GM15510 (cell line): ENCODE measurements around the gene TTC36.

Experiments
- POLR2A ChIP-seq: IDR thresholded peaks from 3 replicates; pipeline ENCODE4 v1.6.1; 2011; ENCODE audit warnings: borderline replicate concordance; ENCODE audit not compliant: insufficient read length; ENCODE audit errors: extremely low read depth

Gene TTC36

DNA sequence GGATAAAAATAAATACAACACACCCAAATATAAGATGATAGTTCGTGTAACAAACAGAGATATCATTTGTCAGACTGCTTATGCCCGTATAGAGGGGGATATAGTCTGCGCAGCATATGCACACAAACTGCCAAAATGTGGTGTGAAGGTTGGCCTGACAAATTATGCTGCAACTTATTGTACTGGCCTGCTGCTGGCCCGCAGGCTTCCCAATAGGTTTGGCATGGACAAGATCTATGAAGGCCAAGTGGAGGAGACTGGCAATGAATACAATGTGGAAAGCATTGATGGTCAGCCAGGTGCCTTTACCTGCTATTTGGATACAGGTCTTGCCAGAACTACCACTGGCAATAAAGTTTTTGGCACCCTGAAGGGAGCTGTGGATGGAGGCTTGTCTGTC, 33.5 kb downstream of the TTC36 start:
- TF ChIP-seq POLR2A = no peak

GRCh38 chr11:118565051-118565450, 37.8 kb downstream of the TTC36 start:
- no peak for TF ChIP-seq POLR2A

DNA sequence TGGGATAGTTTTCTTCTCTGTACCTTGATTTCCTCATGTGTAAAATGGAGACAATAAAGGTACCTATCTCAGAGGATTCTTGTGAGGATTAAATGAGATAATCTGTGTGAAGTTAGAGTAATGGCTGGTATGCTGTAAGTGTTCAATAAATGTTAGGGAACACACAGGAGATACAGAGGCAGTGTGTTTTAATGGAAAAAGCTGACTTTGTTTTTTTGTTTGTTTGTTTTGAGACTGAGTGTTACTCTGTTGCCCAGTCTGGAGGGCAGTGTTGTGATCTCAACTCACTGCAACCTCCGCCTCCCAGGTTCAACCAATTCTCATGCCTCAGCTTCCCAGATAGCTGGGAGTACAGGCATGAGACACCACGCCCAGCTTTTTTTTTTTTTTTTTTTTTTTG, 42.4 kb downstream of the TTC36 start:
- TF ChIP-seq POLR2A = no peak

DNA sequence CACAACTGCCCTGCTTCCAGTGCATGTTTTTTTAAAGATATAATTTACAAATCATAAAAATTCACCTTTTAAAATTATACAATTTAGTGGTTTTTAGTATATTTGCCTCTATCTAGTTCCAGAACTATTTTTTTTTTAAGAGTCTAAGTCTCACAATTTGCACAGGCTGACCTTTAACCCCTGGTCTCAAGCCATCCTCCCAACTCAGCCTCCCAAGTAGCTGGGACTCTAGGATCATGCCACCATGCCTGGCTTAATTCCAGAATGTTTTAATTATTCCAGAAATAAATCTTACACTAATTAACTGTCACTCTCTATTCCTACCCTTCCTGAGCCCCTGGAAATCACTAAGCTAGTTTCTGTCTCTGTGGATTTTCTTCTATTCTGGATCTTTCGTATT, 43.5 kb downstream of the TTC36 start:
- no peak for TF ChIP-seq POLR2A

- TF ChIP-seq POLR2A = peak; percentile 90
These were observed 45.0 kb downstream of the TTC36 start, which contains the start of gene ARCN1 for GRCh38 chr11:118572061-118572980. TSS of gene ARCN1 (plus strand) at chr11:118572409. CDS start at chr11:118572548, 139 bp downstream.

DNA sequence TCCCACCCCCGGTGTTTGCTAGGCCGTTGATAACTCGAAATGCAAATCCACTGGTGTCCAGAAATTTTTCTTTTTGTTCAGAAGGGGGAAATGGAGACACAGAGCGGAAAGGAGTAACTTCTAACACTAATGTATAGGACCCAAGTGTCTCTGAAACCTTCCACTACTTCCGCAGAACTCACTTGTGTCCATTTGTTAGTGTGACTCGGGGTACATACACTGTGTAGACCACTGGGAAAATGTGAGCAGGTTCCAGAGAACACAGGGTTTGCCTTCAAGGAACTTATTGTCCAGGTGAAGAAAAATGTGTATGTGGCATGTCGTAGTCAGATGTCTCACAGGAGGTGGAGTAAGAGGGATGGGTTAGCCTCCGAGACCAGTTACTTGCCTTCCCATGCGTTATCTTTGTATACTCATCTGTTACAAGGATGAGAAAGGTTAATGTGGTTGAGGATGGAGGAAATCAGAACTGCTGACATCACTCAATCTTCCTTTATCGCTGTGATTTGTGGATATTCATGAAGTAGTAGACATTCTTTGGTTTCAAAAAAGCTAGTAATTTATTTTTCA, 45.8 kb downstream of the TTC36 start:
- no peak for TF ChIP-seq POLR2A

DNA sequence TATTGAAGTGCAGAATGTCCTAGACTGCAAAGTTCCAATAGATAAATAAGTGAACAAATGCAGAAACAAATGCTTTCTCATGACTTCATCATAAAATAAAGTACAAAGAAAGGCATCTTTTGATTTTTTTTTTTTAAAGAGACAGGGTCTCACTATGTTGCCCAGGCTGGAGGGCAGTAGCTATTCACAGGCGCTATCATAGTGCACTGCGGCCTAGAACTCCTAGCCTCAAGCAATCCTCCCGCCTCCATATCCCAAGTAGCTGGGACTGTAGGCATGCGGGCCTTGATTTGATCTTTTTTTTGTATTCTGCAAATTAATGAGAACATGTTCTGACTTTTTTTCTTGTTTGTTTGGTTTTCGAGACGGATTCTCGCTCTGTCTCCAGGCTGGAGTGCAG, 47.4 kb downstream of the TTC36 start:
- no peak for TF ChIP-seq POLR2A
